Testis (tissue), 3 donors: Measurements from ENCODE around the gene SURF6. TPM values are rescaled to one million over a fixed set of nuclear protein-coding genes. Genes with fewer than 3 reads are reported as not detected.

Experiments used
- DNase-seq: peaks from one replicate; pipeline ENCODE4 v3.0.0-alpha.2; 2019
- H3K27ac ChIP-seq, 2 donors: fragments of 200-600 bp; sonication (generic); one replicate each; pipeline ENCODE4 v1.5.1; 2019
- H3K27me3 ChIP-seq: fragments of 200-600 bp; sonication (generic); one replicate; pipeline ENCODE4 v1.5.1; 2019
- H3K36me3 ChIP-seq: fragments of 200-600 bp; sonication (generic); one replicate; pipeline ENCODE4 v1.5.1; 2017; ENCODE audit warnings: low read depth; ENCODE audit errors: missing control alignments
- H3K4me1 ChIP-seq: fragments of 200-600 bp; sonication (generic); one replicate; pipeline ENCODE4 v1.5.1; 2019
- H3K4me3 ChIP-seq, 2 donors: fragments of 200-600 bp; sonication (generic); one replicate each; pipeline ENCODE4 v1.5.1; 2017 to 2019
- H3K9me3 ChIP-seq: fragments of 200-600 bp; sonication (generic); one replicate; pipeline ENCODE4 v1.5.1; 2017
- POLR2A ChIP-seq: fragments of 450-650 bp; IDR thresholded peaks from one replicate; pipeline ENCODE4 v1.6.1; 2017; ENCODE audit warnings: antibody characterized with exemption, mild to moderate bottlenecking, moderate library complexity
- WGBS, 2 donors: methylation state at CpG; one replicate each; pipeline ENCODE4 v1.1.5; 2018; 5-methylcytosine and 5-hydroxymethylcytosine counted together
- intact Hi-C: fragments of 100-400 bp; cut with DNase I; formaldehyde crosslinking; loops from one replicate; pipeline ENCODE4 v1.15.1; 2023; ENCODE audit warnings: low total_unique reads
- polyA plus RNA-seq: library from polyadenylated mRNA; stranded (reverse); fragments of 350-450 nt; fragmentation: Illumina TruSeq; extraction: RNeasy Lipid Tissue Mini Kit (QIAGEN cat#74804); gene quantifications from one replicate; pipeline ENCODE4 v1.2.3, GENCODE V29; 2014; ENCODE audit warnings: low read depth, low replicate concordance; ENCODE audit not compliant: insufficient read depth
- small RNA-seq, 2 donors: library from RNA; depleted of rRNA; stranded (forward); fragments of <200 nt; gene quantifications; one replicate each; pipeline ENCODE3, GENCODE V24; 2016
- total RNA-seq, 2 donors: library from RNA; depleted of rRNA; stranded (reverse); fragments of >200 nt; gene quantifications; one replicate each; pipeline ENCODE4 v1.2.3, GENCODE V29; 2016
- TF ChIP-seq, protein P1 (sequence below), 3 experiments: fragments of 450-650 bp in 2 of 3; fragments of 200-600 bp in 1 of 3; sonication (generic) in 1 of 3; IDR thresholded peaks; one replicate each; pipeline ENCODE4 v1.5.1; 2016 to 2019; ENCODE audit warnings: antibody characterized with exemption in 3 of 3, mild to moderate bottlenecking in 2 of 3, moderate library complexity in 1 of 3

SURF6 gene
- total and polyA plus RNA-seq, 3 donors from 2014 or later, result 19.8 to 36.0 (median 28.5) TPM

DNA sequence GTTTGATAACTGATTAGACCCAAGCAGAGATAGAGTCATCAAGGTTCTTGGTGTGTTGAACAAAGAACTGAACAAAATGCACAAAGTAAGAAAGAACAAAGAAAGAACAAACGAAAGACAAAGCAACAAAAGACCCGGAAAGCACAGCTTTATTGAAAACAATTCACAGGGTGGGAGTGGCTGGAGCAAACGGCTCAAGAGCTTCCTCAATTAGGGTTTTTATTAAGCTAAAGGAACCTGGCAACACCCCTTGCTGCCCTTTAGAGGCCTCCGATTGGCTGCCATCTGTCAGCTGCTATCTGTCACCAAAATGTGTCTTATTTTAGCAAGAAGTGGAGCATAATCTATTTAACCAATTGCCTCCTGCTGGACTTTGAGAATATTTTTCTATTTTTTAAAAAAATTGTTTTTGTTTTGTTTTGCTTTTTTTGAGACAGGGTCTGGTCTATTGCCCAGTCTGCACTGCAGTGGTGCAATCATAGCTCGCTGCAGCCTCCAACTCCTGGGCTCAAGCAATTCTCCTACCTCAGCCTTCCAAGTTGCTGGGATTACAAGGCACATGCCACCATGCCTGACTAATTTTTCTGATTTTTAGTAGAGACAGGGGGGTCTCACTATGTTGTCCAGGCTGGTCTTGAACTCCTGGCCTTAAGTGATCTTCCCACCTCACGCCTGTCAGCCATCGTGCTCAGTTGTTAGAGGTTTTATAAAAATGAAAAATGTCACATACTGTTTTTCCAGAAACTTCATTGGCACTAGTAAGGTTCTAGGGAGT, 53.3 kb downstream of the SURF6 start:
- no peak overlapping the region for H3K4me3 ChIP-seq
- TF ChIP-seq, protein P1, sequence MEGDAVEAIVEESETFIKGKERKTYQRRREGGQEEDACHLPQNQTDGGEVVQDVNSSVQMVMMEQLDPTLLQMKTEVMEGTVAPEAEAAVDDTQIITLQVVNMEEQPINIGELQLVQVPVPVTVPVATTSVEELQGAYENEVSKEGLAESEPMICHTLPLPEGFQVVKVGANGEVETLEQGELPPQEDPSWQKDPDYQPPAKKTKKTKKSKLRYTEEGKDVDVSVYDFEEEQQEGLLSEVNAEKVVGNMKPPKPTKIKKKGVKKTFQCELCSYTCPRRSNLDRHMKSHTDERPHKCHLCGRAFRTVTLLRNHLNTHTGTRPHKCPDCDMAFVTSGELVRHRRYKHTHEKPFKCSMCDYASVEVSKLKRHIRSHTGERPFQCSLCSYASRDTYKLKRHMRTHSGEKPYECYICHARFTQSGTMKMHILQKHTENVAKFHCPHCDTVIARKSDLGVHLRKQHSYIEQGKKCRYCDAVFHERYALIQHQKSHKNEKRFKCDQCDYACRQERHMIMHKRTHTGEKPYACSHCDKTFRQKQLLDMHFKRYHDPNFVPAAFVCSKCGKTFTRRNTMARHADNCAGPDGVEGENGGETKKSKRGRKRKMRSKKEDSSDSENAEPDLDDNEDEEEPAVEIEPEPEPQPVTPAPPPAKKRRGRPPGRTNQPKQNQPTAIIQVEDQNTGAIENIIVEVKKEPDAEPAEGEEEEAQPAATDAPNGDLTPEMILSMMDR (IDR thresholded peaks at IDR 0.05), result no peak
- TF ChIP-seq POLR2A, result no peak
- WGBS, 2 donors, result 65 to 71% methylated on average over 7 of the region's 7 CpGs
- no peaks in the 10 kb centered on the region for H3K4me1 ChIP-seq
- no peak for DNase-seq
- H3K36me3 ChIP-seq, result no peaks in the 10 kb centered on the region
- intact Hi-C loops, result no loop called here
- no peaks in the 10 kb centered on the region for H3K9me3 ChIP-seq
- no peaks in the 10 kb centered on the region for H3K27me3 ChIP-seq
- no peak overlapping the region for H3K27ac ChIP-seq

DNA sequence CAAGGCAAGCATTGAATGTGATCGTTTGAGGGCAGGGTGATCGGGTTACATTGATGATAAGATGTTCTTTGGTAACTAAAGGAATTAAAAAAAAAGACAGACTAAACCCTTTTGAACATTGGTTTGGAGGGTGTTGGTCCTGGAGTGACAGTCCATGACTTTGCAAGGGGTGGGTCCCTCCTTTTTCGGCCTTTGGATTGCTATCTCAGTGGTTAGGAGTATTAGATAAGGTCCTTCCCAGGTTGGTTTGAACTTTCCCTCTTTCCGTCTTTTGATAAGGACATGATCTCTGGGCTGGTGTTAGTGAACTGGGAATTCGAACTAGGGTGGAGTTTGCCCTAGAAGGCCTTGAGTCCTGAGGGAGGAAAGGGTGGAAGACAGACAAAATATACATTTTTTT, 55.6 kb downstream of the SURF6 start:
- WGBS, 2 donors, result 54 to 75% methylated on average over 5 of the region's 5 CpGs
- H3K27ac ChIP-seq, result no peak overlapping the region
- no peaks in the 10 kb centered on the region for H3K27me3 ChIP-seq

More for the DNA sequence above, 55.6 kb downstream of the SURF6 start:
- H3K4me1 ChIP-seq, result no peaks in the 10 kb centered on the region
- TF ChIP-seq, protein P1 (IDR thresholded peaks at IDR 0.05), result no peak
- no peak for TF ChIP-seq POLR2A
- H3K4me3 ChIP-seq, result no peak overlapping the region
- peak; percentile 4 for DNase-seq
- no peaks in the 10 kb centered on the region for H3K36me3 ChIP-seq
- intact Hi-C loops, result no loop called here
- H3K9me3 ChIP-seq, result no peaks in the 10 kb centered on the region

Small RNA genes within 50 kb of the gene (small RNA-seq; reads per million reads assigned to genes)
- 0 reads per million in 2 donors for gene RF00019
- gene SNORD24, result 0 reads per million in 2 donors
- 0 reads per million in 2 donors for gene SNORD36A
- 0 reads per million in 2 donors for gene SNORD36B
- 0 reads per million in 2 donors for gene SNORD36C

Other genes starting within 250 kb of the SURF6 start
- gene RALGDS, start 214.9 kb downstream of the SURF6 start, total RNA-seq, result 10 to 100 TPM; 32.5 to 42.4 TPM
- 23.0 TPM for gene RALGDS, start 214.9 kb downstream of the SURF6 start, polyA plus RNA-seq
- gene GBGT1, start 172.3 kb downstream of the SURF6 start, total RNA-seq, result 10 to 100 TPM in 1 of 2 donors, 1 to 10 TPM in 1; 5.6 to 11.2 TPM
- gene GBGT1, start 172.3 kb downstream of the SURF6 start, polyA plus RNA-seq, result 4.0 TPM
- 10 to 100 TPM; 34.0 to 53.0 TPM for gene OBP2B, start 126.9 kb downstream of the SURF6 start, total RNA-seq
- gene OBP2B, start 126.9 kb downstream of the SURF6 start, polyA plus RNA-seq, result 35.1 TPM
- 10 to 100 TPM; 25.6 to 31.1 TPM for gene ABO, start 61.0 kb downstream of the SURF6 start, total RNA-seq
- gene ABO, start 61.0 kb downstream of the SURF6 start, polyA plus RNA-seq, result 10.4 TPM
- 10 to 100 TPM; 25.9 to 29.3 TPM for gene MED22, start 11.9 kb upstream of the SURF6 start, total RNA-seq
- 20.2 TPM for gene MED22, start 11.9 kb upstream of the SURF6 start, polyA plus RNA-seq
- 1,000 to 10,000 TPM in 1 of 2 donors, 100 to 1,000 TPM in 1; 856 to 1,453 TPM for gene RPL7A, start 12.0 kb upstream of the SURF6 start, total RNA-seq
- gene RPL7A, start 12.0 kb upstream of the SURF6 start, polyA plus RNA-seq, result 1,924 TPM
- 10 to 100 TPM; 51.4 to 58.9 TPM for gene SURF1, start 20.3 kb upstream of the SURF6 start, total RNA-seq
- gene SURF1, start 20.3 kb upstream of the SURF6 start, polyA plus RNA-seq, result 71.0 TPM
- 100 to 1,000 TPM; 103 to 121 TPM for gene SURF2, start 20.4 kb upstream of the SURF6 start, total RNA-seq
- 160 TPM for gene SURF2, start 20.4 kb upstream of the SURF6 start, polyA plus RNA-seq
- 100 to 1,000 TPM; 150 to 151 TPM for gene SURF4, start 39.9 kb upstream of the SURF6 start, total RNA-seq
- gene SURF4, start 39.9 kb upstream of the SURF6 start, polyA plus RNA-seq, result 163 TPM
- 10 to 100 TPM in 1 of 2 donors, 1 to 10 TPM in 1; 8.4 to 20.9 TPM for gene STKLD1, start 40.2 kb upstream of the SURF6 start, total RNA-seq
- 33.1 TPM for gene STKLD1, start 40.2 kb upstream of the SURF6 start, polyA plus RNA-seq
- 10 to 100 TPM; 31.4 to 31.5 TPM for gene REXO4, start 81.8 kb upstream of the SURF6 start, total RNA-seq
- gene REXO4, start 81.8 kb upstream of the SURF6 start, polyA plus RNA-seq, result 36.7 TPM
- 10 to 100 TPM; 15.4 to 21.2 TPM for gene ADAMTS13, start 86.2 kb upstream of the SURF6 start, total RNA-seq
- gene ADAMTS13, start 86.2 kb upstream of the SURF6 start, polyA plus RNA-seq, result 15.6 TPM
- gene CACFD1, start 123.8 kb upstream of the SURF6 start, total RNA-seq, result 10 to 100 TPM; 43.3 to 47.9 TPM
- 34.7 TPM for gene CACFD1, start 123.8 kb upstream of the SURF6 start, polyA plus RNA-seq
- 1 to 10 TPM; 2.6 to 3.5 TPM for gene SLC2A6, start 142.9 kb upstream of the SURF6 start, total RNA-seq
- 2.9 TPM for gene SLC2A6, start 142.9 kb upstream of the SURF6 start, polyA plus RNA-seq
- not detected for gene MYMK, start 188.8 kb upstream of the SURF6 start, total RNA-seq
- 0.87 TPM for gene MYMK, start 188.8 kb upstream of the SURF6 start, polyA plus RNA-seq
- 10 to 100 TPM in 1 of 2 donors, 1 to 10 TPM in 1; 9.4 to 11.1 TPM for gene ADAMTSL2, start 198.5 kb upstream of the SURF6 start, total RNA-seq
- 3.8 TPM for gene ADAMTSL2, start 198.5 kb upstream of the SURF6 start, polyA plus RNA-seq